CD4-positive, alpha-beta memory T cell (primary cell): ENCODE results near the gene GPC6. TPM values are rescaled to one million over a fixed set of nuclear protein-coding genes. Genes with fewer than 3 reads are reported as not detected.

Experiments
- CTCF ChIA-PET: fragments of 350-600 bp; sonication (Branson Sonifier 250); formaldehyde crosslinking; loops from one replicate; lab custom pipeline; 2021; ENCODE audit warnings: inconsistent platforms; ENCODE audit not compliant: partially characterized antibody; lab: Charles Lee
- POLR2A ChIA-PET: fragments of 350-600 bp; sonication (Branson Sonifier 250); formaldehyde crosslinking; loops from one replicate; lab custom pipeline; 2021; ENCODE audit not compliant: partially characterized antibody; lab: Charles Lee
- DNase-seq, 5 donors: peaks; one replicate each; pipeline versions ENCODE4 v3.0.0 to v3.0.0-alpha.2; 2020 to 2022; ENCODE audit warnings: mixed read lengths in 1 of 5
- H3K27ac ChIP-seq: one replicate; pipeline ENCODE4 v1.7.0; 2013; ENCODE audit warnings: low read depth, low read length
- H3K27me3 ChIP-seq: 2 replicates; pipeline ENCODE4 v1.7.0; 2013; ENCODE audit warnings: mild to moderate bottlenecking, low read length, moderate library complexity; ENCODE audit not compliant: insufficient read depth
- H3K36me3 ChIP-seq: 2 replicates; pipeline ENCODE4 v1.7.0; 2013; ENCODE audit warnings: mild to moderate bottlenecking, low read length, moderate library complexity; ENCODE audit not compliant: insufficient read depth
- H3K4me1 ChIP-seq: 2 replicates; pipeline ENCODE4 v1.7.0; 2013; ENCODE audit warnings: mild to moderate bottlenecking, low read length, moderate library complexity; ENCODE audit not compliant: insufficient read depth
- H3K4me3 ChIP-seq, 2 donors: one replicate each; pipeline ENCODE4 v1.7.0; 2013; ENCODE audit warnings: low read length in 2 of 2, mild to moderate bottlenecking in 1 of 2
- H3K9me3 ChIP-seq, 2 donors: one replicate each; pipeline ENCODE4 v1.7.0; 2013; ENCODE audit warnings: low read length in 2 of 2, control low read depth in 1 of 2; ENCODE audit not compliant: control insufficient read depth in 1 of 2
- H3K27ac Mint-ChIP-seq, 7 donors: one replicate each; pipeline ENCODE4 v1.8.0; 2020 to 2021; ENCODE audit warnings: mixed read lengths in 7 of 7, mild to moderate bottlenecking in 6 of 7, inconsistent platforms in 3 of 7, moderate library complexity in 3 of 7
- H3K27me3 Mint-ChIP-seq, 2 donors: one replicate each; pipeline ENCODE4 v1.8.0; 2020 to 2021; ENCODE audit warnings: mixed read lengths in 2 of 2
- H3K36me3 Mint-ChIP-seq, 2 donors: one replicate each; pipeline ENCODE4 v1.8.0; 2020 to 2021; ENCODE audit warnings: mixed read lengths in 2 of 2, inconsistent platforms in 1 of 2, mild to moderate bottlenecking in 1 of 2
- H3K4me1 Mint-ChIP-seq, 4 donors: one replicate each; pipeline ENCODE4 v1.8.0; 2020 to 2021; ENCODE audit warnings: mixed read lengths in 4 of 4, mild to moderate bottlenecking in 1 of 4
- H3K4me3 Mint-ChIP-seq, 8 donors: one replicate each; pipeline ENCODE4 v1.8.0; 2020 to 2021; ENCODE audit warnings: mixed read lengths in 8 of 8, mild to moderate bottlenecking in 7 of 8, moderate library complexity in 6 of 8, inconsistent platforms in 3 of 8
- H3K9me3 Mint-ChIP-seq, 8 donors: one replicate each; pipeline ENCODE4 v1.8.0; 2020 to 2021; ENCODE audit warnings: mixed read lengths in 8 of 8, mild to moderate bottlenecking in 5 of 8, inconsistent platforms in 3 of 8, moderate library complexity in 1 of 8
- intact Hi-C: fragments of 100-400 bp; cut with micrococcal nuclease; formaldehyde crosslinking; loops from one replicate; pipeline ENCODE4 v1.15.1; 2023
- polyA plus RNA-seq, 2 donors: library from polyadenylated mRNA; unstranded; fragments of 300-500 nt; fragmentation: Illumina TruSeq; gene quantifications; one replicate each; pipeline ENCODE4 v1.2.3, GENCODE V29; 2021
- total RNA-seq, 2 experiments: library from RNA; stranded (reverse); gene quantifications; one replicate each; pipeline ENCODE4 v1.2.3, GENCODE V29; 2021

Gene GPC6
- total and polyA plus RNA-seq, 4 experiments from 2014 or later = not detected

DNA sequence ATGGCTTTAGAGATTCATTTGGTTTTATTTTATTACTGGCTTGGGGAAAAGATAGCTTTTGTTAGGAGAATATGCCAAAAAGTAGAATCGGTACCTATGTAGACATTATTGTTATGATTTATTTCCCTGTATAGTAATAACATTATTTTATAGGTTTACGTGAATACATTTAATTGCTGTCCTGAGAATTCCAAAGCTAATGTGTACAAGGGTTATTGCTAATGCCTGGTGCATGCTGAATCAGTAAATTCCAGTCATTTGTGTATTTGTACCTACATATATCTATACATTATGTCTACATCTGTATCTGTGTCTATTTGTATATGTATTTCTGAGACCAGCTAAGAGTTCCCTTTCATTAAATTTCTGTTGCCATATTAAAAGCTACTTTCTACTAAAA, 550.9 kb downstream of the GPC6 start:
- no peak overlapping the region for H3K4me3 Mint-ChIP-seq
- no peaks in the 10 kb centered on the region for H3K9me3 Mint-ChIP-seq

GRCh38 chr13:93778548-93778947, 551.9 kb downstream of the GPC6 start:
- Mint-ChIP-seq H3K27me3 (peaks cover 0 to 2% of the 10 kb centered on the region in 2 donors), H3K4me1 (no peaks in the 10 kb centered on the region), H3K36me3 (no peaks in the 10 kb centered on the region), H3K4me3 (no peak overlapping the region), H3K27ac (no peak overlapping the region), H3K9me3 (peaks cover 0 to 3% (median 0%) of the 10 kb centered on the region in 8 donors)
- no peak overlapping the region for H3K27ac ChIP-seq
- no peaks in the 10 kb centered on the region for H3K4me1 ChIP-seq
- H3K4me3 ChIP-seq = no peak overlapping the region
- POLR2A ChIA-PET = no interaction called here
- DNase-seq = no peak
- intact Hi-C loops = no loop called here
- H3K27me3 ChIP-seq = no peaks in the 10 kb centered on the region
- CTCF ChIA-PET = no interaction called here
- no peaks in the 10 kb centered on the region for H3K36me3 ChIP-seq
- no peaks in the 10 kb centered on the region for H3K9me3 ChIP-seq

More for the DNA sequence above, 550.9 kb downstream of the GPC6 start:
- no peak for DNase-seq
- ChIA-PET POLR2A (no interaction called here), CTCF (interaction anchor here (1.0 kb wide), 1 partner anchor 10 kb away, joined by 3 read pairs; no protein-coding TSS in a partner anchor)
- H3K36me3 ChIP-seq = no peaks in the 10 kb centered on the region
- H3K27ac ChIP-seq = no peak overlapping the region
- Mint-ChIP-seq H3K27ac (no peak overlapping the region), H3K27me3 (peaks cover 0 to 4% of the 10 kb centered on the region in 2 donors), H3K36me3 (no peaks in the 10 kb centered on the region), H3K4me1 (no peaks in the 10 kb centered on the region)
- no peak overlapping the region for H3K4me3 ChIP-seq
- no peaks in the 10 kb centered on the region for H3K4me1 ChIP-seq
- intact Hi-C loops = no loop called here
- no peaks in the 10 kb centered on the region for H3K27me3 ChIP-seq
- H3K9me3 ChIP-seq = no peaks in the 10 kb centered on the region

DNA sequence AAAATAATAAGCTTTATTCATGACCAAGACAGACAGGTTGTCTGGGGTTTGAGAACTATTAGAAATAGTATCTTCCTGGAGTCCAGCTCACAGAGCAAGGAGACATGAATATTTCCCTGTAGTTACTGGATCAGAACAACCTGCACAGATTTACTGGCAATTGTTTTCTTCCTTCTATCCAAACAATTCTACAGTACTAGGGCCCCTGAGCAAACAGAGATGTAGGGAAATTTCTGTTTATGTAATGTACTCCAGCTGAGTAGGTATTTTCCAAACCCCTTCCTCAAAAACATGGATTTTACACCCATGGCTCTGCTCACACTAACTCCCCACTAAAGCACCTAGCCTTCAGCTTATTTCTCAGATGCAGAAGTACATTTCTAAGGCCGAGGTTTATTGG, 557.6 kb downstream of the GPC6 start:
- POLR2A ChIA-PET = no interaction called here
- H3K4me3 ChIP-seq = no peak overlapping the region
- CTCF ChIA-PET = no interaction called here

GRCh38 chr13:93786846-93787489, 560.4 kb downstream of the GPC6 start:
- H3K4me1 Mint-ChIP-seq = no peaks in the 10 kb centered on the region
- H3K4me3 Mint-ChIP-seq = no peak overlapping the region
- Histone ChIP-seq H3K27ac (no peak overlapping the region), H3K27me3 (no peaks in the 10 kb centered on the region), H3K36me3 (no peaks in the 10 kb centered on the region), H3K4me1 (no peaks in the 10 kb centered on the region), H3K9me3 (no peaks in the 10 kb centered on the region), H3K4me3 (no peak overlapping the region)
- no peaks in the 10 kb centered on the region for H3K36me3 Mint-ChIP-seq
- no peaks in the 10 kb centered on the region for H3K27me3 Mint-ChIP-seq
- no peak overlapping the region for H3K27ac Mint-ChIP-seq
- POLR2A ChIA-PET = no interaction called here
- CTCF ChIA-PET = no interaction called here
- DNase-seq = no peak
- H3K9me3 Mint-ChIP-seq = peaks cover 0 to 3% (median 0%) of the 10 kb centered on the region in 8 donors
- intact Hi-C loops = no loop called here

More for the DNA sequence above, 557.6 kb downstream of the GPC6 start:
- Mint-ChIP-seq H3K27me3 (no peaks in the 10 kb centered on the region), H3K4me3 (no peak overlapping the region), H3K36me3 (no peaks in the 10 kb centered on the region), H3K27ac (no peak overlapping the region), H3K4me1 (no peaks in the 10 kb centered on the region), H3K9me3 (peaks cover 0 to 3% (median 0%) of the 10 kb centered on the region in 8 donors)
- no peak for DNase-seq
- intact Hi-C loops = no loop called here
- Histone ChIP-seq H3K27ac (no peak overlapping the region), H3K36me3 (no peaks in the 10 kb centered on the region), H3K27me3 (no peaks in the 10 kb centered on the region), H3K4me1 (no peaks in the 10 kb centered on the region), H3K9me3 (no peaks in the 10 kb centered on the region)

- H3K27me3 Mint-ChIP-seq = no peaks in the 10 kb centered on the region
- ChIA-PET POLR2A (no interaction called here), CTCF (no interaction called here)
- no peak overlapping the region for H3K4me3 Mint-ChIP-seq
- Histone ChIP-seq H3K4me3 (no peak overlapping the region), H3K9me3 (no peaks in the 10 kb centered on the region), H3K4me1 (no peaks in the 10 kb centered on the region), H3K27ac (no peak overlapping the region), H3K27me3 (no peaks in the 10 kb centered on the region), H3K36me3 (no peaks in the 10 kb centered on the region)
- intact Hi-C loops = no loop called here
- no peaks in the 10 kb centered on the region for H3K4me1 Mint-ChIP-seq
- peaks cover 0 to 2% (median 0%) of the 10 kb centered on the region in 8 donors for H3K9me3 Mint-ChIP-seq
- H3K36me3 Mint-ChIP-seq = no peaks in the 10 kb centered on the region
- no peak for DNase-seq
- no peak overlapping the region for H3K27ac Mint-ChIP-seq
Observed at GRCh38 chr13:93788456-93788855, 561.8 kb downstream of the GPC6 start.

DNA sequence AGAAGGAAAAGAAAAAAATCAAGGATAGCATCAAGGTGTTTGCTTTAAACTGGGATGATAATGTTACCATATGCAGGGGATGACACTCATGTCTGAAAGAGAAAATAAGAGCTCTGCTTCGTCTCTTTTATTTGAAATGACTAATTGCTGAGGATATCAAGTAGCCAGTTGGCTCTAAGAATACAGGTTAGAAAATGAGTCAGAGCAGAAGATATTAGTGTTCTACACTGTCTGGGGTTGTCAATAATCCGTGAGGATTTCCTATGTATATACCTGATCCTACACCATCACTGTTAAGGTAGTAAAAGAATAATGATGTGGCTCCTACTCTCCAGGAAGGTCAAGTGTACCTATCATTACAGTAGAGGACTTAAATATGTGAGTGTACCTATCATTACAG, 562.5 kb downstream of the GPC6 start:
- ChIA-PET CTCF (no interaction called here), POLR2A (no interaction called here)
- H3K9me3 ChIP-seq = no peaks in the 10 kb centered on the region
- H3K27me3 ChIP-seq = no peaks in the 10 kb centered on the region
- no peak overlapping the region for H3K4me3 Mint-ChIP-seq
- H3K27ac Mint-ChIP-seq = no peak overlapping the region
- no peaks in the 10 kb centered on the region for H3K27me3 Mint-ChIP-seq
- H3K4me1 ChIP-seq = no peaks in the 10 kb centered on the region
- intact Hi-C loops = no loop called here
- H3K4me1 Mint-ChIP-seq = no peaks in the 10 kb centered on the region
- H3K27ac ChIP-seq = no peak overlapping the region
- DNase-seq = no peak
- H3K9me3 Mint-ChIP-seq = peaks cover 0 to 2% (median 0%) of the 10 kb centered on the region in 8 donors
- H3K36me3 ChIP-seq = no peaks in the 10 kb centered on the region
- H3K4me3 ChIP-seq = no peak overlapping the region
- H3K36me3 Mint-ChIP-seq = no peaks in the 10 kb centered on the region

DNA sequence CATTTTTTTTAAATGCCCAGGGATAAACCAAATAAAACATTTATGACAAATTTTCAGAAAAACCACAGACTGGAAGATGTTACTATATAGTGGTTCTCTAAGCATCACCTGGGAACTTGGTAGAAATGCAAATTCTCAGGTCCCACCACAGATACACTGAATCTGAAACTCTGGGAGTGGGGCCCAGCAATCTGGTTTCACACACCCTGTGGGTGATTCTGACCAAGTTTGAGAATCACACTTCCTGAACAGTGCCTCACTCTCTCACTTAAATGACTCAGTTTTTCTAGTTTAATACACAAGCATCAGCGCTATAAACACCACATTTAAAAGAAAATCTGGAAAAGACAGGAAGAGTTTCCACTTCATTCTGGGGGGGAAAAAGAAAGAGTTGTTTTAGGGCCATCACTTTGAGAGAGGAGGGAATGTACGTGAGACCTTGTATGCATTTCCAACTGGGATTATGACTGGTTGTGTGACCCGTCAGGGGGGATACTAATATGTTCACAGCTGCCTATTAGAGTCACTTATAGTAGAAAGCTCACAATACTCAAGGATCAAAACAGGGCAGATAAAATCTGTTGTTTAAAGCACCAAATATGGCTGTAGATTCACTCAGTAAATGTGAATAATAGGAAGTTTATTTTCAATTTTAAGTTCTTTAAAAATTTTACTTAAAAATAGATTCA, 567.7 kb downstream of the GPC6 start:
- intact Hi-C loops = no loop called here
- CTCF ChIA-PET = no interaction called here
- POLR2A ChIA-PET = no interaction called here
- Mint-ChIP-seq H3K9me3 (no peaks in the 10 kb centered on the region), H3K4me3 (no peak overlapping the region), H3K27ac (no peak overlapping the region), H3K4me1 (peaks cover 0 to 3% (median 0%) of the 10 kb centered on the region in 4 donors), H3K27me3 (peaks cover 0 to 3% of the 10 kb centered on the region in 2 donors), H3K36me3 (no peaks in the 10 kb centered on the region)
- H3K4me3 ChIP-seq = no peak overlapping the region
- DNase-seq = no peak
- no peaks in the 10 kb centered on the region for H3K4me1 ChIP-seq
- H3K27ac ChIP-seq = no peak overlapping the region
- H3K36me3 ChIP-seq = no peaks in the 10 kb centered on the region
- H3K9me3 ChIP-seq = no peaks in the 10 kb centered on the region
- H3K27me3 ChIP-seq = no peaks in the 10 kb centered on the region
